OCI-LY1 (cell line): Measurements from ENCODE around the gene RECK.

Experiments used
- EZH2 ChIP-seq: fragments of 200-600 bp; sonication (generic), shearing (Covaris generic); IDR thresholded peaks from 2 replicates; pipeline ENCODE4 v1.8.0; 2017; ENCODE audit warnings: borderline replicate concordance, mixed run types, mild to moderate bottlenecking, antibody characterized with exemption, low read length, moderate library complexity, mixed read lengths
- TF ChIP-seq, protein P1 (sequence below): fragments of 200-600 bp; sonication (generic), shearing (Covaris generic); IDR thresholded peaks from 2 replicates; pipeline ENCODE4 v1.5.1; 2017; ENCODE audit warnings: mild to moderate bottlenecking, antibody characterized with exemption, low read length, moderate library complexity, mixed read lengths

DNA sequence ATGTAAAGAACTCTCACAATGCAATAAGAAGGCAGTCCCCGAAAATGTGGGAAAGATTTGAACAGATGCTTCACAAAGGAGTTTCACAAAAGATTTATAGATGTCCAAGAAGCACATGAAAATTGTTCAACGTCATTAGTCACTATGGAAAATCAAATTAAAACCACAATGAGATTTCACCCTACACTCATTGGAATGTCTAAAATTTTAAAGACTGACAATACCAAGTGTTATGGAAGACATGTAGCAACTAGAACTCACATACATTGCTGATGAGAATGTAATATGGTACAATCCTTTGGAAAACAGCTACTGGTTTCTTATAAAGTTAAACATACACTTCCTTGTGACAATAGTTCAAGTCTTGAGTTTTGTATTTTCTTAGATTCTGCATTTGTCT is 11.0 kb upstream of the RECK start:
- TF ChIP-seq, protein P1, sequence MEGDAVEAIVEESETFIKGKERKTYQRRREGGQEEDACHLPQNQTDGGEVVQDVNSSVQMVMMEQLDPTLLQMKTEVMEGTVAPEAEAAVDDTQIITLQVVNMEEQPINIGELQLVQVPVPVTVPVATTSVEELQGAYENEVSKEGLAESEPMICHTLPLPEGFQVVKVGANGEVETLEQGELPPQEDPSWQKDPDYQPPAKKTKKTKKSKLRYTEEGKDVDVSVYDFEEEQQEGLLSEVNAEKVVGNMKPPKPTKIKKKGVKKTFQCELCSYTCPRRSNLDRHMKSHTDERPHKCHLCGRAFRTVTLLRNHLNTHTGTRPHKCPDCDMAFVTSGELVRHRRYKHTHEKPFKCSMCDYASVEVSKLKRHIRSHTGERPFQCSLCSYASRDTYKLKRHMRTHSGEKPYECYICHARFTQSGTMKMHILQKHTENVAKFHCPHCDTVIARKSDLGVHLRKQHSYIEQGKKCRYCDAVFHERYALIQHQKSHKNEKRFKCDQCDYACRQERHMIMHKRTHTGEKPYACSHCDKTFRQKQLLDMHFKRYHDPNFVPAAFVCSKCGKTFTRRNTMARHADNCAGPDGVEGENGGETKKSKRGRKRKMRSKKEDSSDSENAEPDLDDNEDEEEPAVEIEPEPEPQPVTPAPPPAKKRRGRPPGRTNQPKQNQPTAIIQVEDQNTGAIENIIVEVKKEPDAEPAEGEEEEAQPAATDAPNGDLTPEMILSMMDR = no peak
- no peak for TF ChIP-seq EZH2
